Measurements from ENCODE around the gene UPF3B. TPM values are rescaled to one million over a fixed set of nuclear protein-coding genes. Genes with fewer than 3 reads are reported as not detected.
A peak's percentile ranks its signal among the peaks of the same experiment; 100 is the strongest.

The UPF3B gene
- total and polyA plus RNA-seq, 9 of the 15 experiments (the other 6 are each of a cell fraction or from before 2014, with no cell fraction given): 17.6 to 57.0 (median 32.3) TPM

- peak; percentile 16 for TF ChIP-seq E2F8 (IDR thresholded peaks at IDR 0.05; ENCODE audit: low read depth, partially characterized antibody)
- TF ChIP-seq SIRT6 (IDR thresholded peaks at IDR 0.05; ENCODE audit: low read depth, low read length): no peak
- TF ChIP-seq RNF219 (CRISPR knock-in tag; IDR thresholded peaks at IDR 0.05): no peak
- no peak for TF ChIP-seq ZNF184 (CRISPR knock-in tag; IDR thresholded peaks at IDR 0.05)
- TF ChIP-seq NFYB (IDR thresholded peaks at IDR 0.05; ENCODE audit: extremely low read depth, insufficient read length): no peak
- no peak for TF ChIP-seq HNRNPUL1 (IDR thresholded peaks at IDR 0.05; ENCODE audit: low read length)
- no peak for TF ChIP-seq CAMTA2 (CRISPR knock-in tag; conservative IDR thresholded peaks at IDR 0.05)
- no peak for TF ChIP-seq NELFE (IDR thresholded peaks at IDR 0.05; ENCODE audit: insufficient read depth, insufficient read length)
- TF ChIP-seq CTCFL (IDR thresholded peaks at IDR 0.05; ENCODE audit: borderline replicate concordance, insufficient read depth, low read depth, low read length, poor library complexity, severe bottlenecking): no peak
- no peak for TF ChIP-seq KLF16 (IDR thresholded peaks at IDR 0.05)
- TF ChIP-seq SP2 (IDR thresholded peaks at IDR 0.05; ENCODE audit: extremely low read depth, low read depth, low read length, poor library complexity, severe bottlenecking): no peak
- TF ChIP-seq ZNF766 (CRISPR knock-in tag; conservative IDR thresholded peaks at IDR 0.05): peak; percentile 72; the same call in 1 of the 2 replicates
- no peak for TF ChIP-seq ZNF324 (CRISPR knock-in tag; IDR thresholded peaks at IDR 0.05)
- TF ChIP-seq THRA (IDR thresholded peaks at IDR 0.05): no peak
- TF ChIP-seq GABPB1 (CRISPR knock-in tag; IDR thresholded peaks at IDR 0.05): peak; percentile 86
- TF ChIP-seq ZBTB49 (CRISPR knock-in tag; IDR thresholded peaks at IDR 0.05; ENCODE audit: borderline replicate concordance): no peak
Measured at GRCh38 chrX:119871599-119872395, 19.0 kb upstream of the UPF3B start, which contains the start of the genes NDUFA1 and RNF113A (continued).
